ENCODE results near the gene SRSF4. TPM values are rescaled to one million over a fixed set of nuclear protein-coding genes. Genes with fewer than 3 reads are reported as not detected.
A peak's percentile ranks its signal among the peaks of the same experiment; 100 is the strongest.

The SRSF4 gene
- total RNA-seq, 1 experiment from 2014 or later, result 62.0 TPM

DNA sequence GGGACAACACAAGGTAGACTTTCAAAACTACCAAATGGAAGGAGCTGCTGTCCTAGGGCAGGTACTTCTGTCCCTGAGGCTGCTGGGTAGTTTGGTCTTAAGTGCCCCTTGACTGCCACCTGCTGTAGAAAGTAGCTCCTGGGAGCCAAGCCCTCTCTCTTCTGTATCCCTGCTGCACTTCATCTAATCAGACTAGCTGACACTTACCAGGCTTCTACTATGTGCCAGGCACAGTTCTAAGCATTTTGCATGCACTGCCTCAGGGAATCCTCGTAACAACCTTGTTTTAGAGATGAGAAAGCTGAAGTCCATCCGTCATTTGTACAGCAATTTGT lies 15.9 kb upstream of the SRSF4 start:
- no peak overlapping the region for H2AFZ ChIP-seq (ENCODE audit: low read length)
- H3K4me3 ChIP-seq (ENCODE audit: low read length), result no peak overlapping the region
- peak; percentile 92 for ATAC-seq
- ChIA-PET CTCF (interaction anchor here (0.5 to 1.8 kb wide), 5 partner anchors 16 to 316 kb away, joined by 3 to 12 read pairs (median 8); partner anchors contain the start of gene SRSF4), POLR2A (ENCODE audit: unreplicated experiment) (interaction anchor here (0.5 to 1.5 kb wide), 2 partner anchors 16 to 313 kb away, joined by 7 to 11 read pairs; partner anchors contain the start of gene SRSF4)
- H3K27me3 ChIP-seq (ENCODE audit: low read length), result no peaks in the 10 kb centered on the region
- H3K9ac ChIP-seq (ENCODE audit: low read length), result no peak overlapping the region
- H3K79me2 ChIP-seq (ENCODE audit: low read length), result no peaks in the 10 kb centered on the region
- peaks cover 21% of the 10 kb centered on the region for H3K36me3 ChIP-seq (ENCODE audit: low read depth, low read length)
- no peaks in the 10 kb centered on the region for H3K9me2 ChIP-seq (replicated peaks; ENCODE audit: low read length)
- TF ChIP-seq, protein P1, sequence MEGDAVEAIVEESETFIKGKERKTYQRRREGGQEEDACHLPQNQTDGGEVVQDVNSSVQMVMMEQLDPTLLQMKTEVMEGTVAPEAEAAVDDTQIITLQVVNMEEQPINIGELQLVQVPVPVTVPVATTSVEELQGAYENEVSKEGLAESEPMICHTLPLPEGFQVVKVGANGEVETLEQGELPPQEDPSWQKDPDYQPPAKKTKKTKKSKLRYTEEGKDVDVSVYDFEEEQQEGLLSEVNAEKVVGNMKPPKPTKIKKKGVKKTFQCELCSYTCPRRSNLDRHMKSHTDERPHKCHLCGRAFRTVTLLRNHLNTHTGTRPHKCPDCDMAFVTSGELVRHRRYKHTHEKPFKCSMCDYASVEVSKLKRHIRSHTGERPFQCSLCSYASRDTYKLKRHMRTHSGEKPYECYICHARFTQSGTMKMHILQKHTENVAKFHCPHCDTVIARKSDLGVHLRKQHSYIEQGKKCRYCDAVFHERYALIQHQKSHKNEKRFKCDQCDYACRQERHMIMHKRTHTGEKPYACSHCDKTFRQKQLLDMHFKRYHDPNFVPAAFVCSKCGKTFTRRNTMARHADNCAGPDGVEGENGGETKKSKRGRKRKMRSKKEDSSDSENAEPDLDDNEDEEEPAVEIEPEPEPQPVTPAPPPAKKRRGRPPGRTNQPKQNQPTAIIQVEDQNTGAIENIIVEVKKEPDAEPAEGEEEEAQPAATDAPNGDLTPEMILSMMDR (conservative IDR thresholded peaks at IDR 0.05; ENCODE audit: low read depth, low read length), result peak; percentile 67
- TF ChIP-seq EZH2phosphoT487 (IDR thresholded peaks at IDR 0.05; ENCODE audit: borderline replicate concordance, low read length), result no peak
- intact Hi-C loops (cut with micrococcal nuclease), result loop anchor here (1.0 kb wide), 1 partner anchor 315 kb away; no protein-coding TSS in a partner anchor
- no peaks in the 10 kb centered on the region for H4K20me1 ChIP-seq (ENCODE audit: low read length)
- H3K27ac ChIP-seq (ENCODE audit: low read length), result no peak overlapping the region
- no TSS peak for BruUV-seq (replicated peaks)
- H3K4me1 ChIP-seq (ENCODE audit: insufficient read depth, low read length), result peaks cover 12% of the 10 kb centered on the region
- H3K9me3 ChIP-seq (ENCODE audit: low read length), result no peaks in the 10 kb centered on the region
- H3K4me2 ChIP-seq (ENCODE audit: low read length), result no peak overlapping the region
- no peaks in the 10 kb centered on the region for H3F3A ChIP-seq (ENCODE audit: low read length, unreplicated experiment)
- DNase-seq, result peak; percentile 60

DNA sequence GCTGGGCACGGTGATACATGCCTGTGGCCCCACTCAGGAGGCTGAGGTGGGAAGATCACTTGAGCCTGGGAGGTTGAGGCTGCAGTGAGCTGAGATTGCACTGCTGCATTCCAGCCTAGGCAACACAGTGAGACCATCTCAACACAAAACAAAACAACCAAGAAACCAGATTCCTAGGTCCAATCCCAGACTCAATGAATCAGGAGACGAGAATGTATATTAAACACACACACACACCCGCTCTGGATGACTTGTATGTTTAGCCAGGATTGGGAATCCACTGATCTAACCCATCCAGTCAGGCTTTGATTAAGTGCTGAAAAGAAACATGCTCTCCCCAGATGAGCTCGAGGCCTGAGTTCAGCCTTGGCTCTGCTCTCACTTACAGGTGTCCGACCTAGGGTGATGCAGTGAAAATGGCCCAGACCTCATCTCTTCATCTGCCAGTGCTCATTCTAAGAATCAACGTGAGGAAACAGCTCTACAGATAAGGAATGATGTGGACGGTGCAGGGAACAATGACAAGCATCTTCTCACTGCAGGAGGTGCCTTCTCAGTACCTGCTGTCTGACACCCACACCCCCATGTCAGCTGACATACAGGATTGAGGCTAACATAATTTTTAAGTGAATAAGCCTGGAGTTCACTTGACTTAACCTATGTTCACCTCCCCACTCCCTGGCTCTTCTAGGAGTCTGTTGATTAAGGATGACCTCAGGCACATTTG lies 15.3 kb upstream of the SRSF4 start:
- intact Hi-C loops (cut with micrococcal nuclease), result loop anchor here (1.0 kb wide), 1 partner anchor 315 kb away; no protein-coding TSS in a partner anchor
- DNase-seq, result peak; percentile 45

DNA sequence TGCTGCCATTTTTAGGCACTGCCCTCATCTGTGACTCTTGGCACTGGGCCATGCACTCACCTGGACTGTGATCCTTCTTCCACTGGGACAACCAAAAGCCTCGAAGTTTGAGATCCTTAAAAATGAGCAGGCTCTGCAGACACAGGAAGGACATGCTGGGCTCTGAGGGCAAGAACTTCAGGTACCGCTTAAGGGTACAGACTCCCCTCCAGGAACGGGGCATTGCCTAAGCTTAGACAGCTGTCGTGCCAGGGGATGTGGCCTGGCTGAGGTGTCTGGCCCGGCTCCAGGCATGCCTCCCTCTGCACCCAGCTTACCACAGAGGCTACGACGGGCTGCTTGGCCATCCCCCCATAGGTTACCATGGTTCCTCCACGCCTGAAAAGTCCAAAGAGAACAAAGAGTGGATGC lies 14.2 kb upstream of the SRSF4 start:
- ATAC-seq, result no peak
- Histone ChIP-seq H3K4me3 (ENCODE audit: low read length) (no peak overlapping the region), H3K9ac (ENCODE audit: low read length) (no peak overlapping the region), H3K79me2 (ENCODE audit: low read length) (no peaks in the 10 kb centered on the region), H3K27me3 (ENCODE audit: low read length) (no peaks in the 10 kb centered on the region), H3K36me3 (ENCODE audit: low read depth, low read length) (peaks cover 16% of the 10 kb centered on the region), H3K4me1 (ENCODE audit: insufficient read depth, low read length) (peaks cover 5% of the 10 kb centered on the region; the same call in 1 of the 2 replicates), H3K9me2 (replicated peaks; ENCODE audit: low read length) (no peaks in the 10 kb centered on the region), H3K4me2 (ENCODE audit: low read length) (no peak overlapping the region), H3K9me3 (ENCODE audit: low read length) (no peaks in the 10 kb centered on the region), H3F3A (ENCODE audit: low read length, unreplicated experiment) (no peaks in the 10 kb centered on the region), H4K20me1 (ENCODE audit: low read length) (no peaks in the 10 kb centered on the region), H2AFZ (ENCODE audit: low read length) (no peak overlapping the region), H3K27ac (ENCODE audit: low read length) (no peak overlapping the region)
- POLR2A ChIA-PET (ENCODE audit: unreplicated experiment), result no interaction called here
- CTCF ChIA-PET, result no interaction called here
- intact Hi-C loops (cut with micrococcal nuclease), result no loop called here
- no peak for DNase-seq
- TF ChIP-seq EZH2 (IDR thresholded peaks at IDR 0.05; ENCODE audit: low read length, unreplicated experiment) (no peak), EZH2phosphoT487 (IDR thresholded peaks at IDR 0.05; ENCODE audit: borderline replicate concordance, low read length) (no peak)
- TF ChIP-seq, protein P1 (conservative IDR thresholded peaks at IDR 0.05; ENCODE audit: low read depth, low read length), result no peak
- no TSS peak for BruUV-seq (replicated peaks)

More for the DNA sequence above, 15.3 kb upstream of the SRSF4 start:
- Histone ChIP-seq H3K4me3 (ENCODE audit: low read length) (no peak overlapping the region), H3K9me3 (ENCODE audit: low read length) (no peaks in the 10 kb centered on the region), H3K79me2 (ENCODE audit: low read length) (no peaks in the 10 kb centered on the region), H3K4me1 (ENCODE audit: insufficient read depth, low read length) (peaks cover 7% of the 10 kb centered on the region), H3F3A (ENCODE audit: low read length, unreplicated experiment) (no peaks in the 10 kb centered on the region), H3K9me2 (replicated peaks; ENCODE audit: low read length) (no peaks in the 10 kb centered on the region), H3K36me3 (ENCODE audit: low read depth, low read length) (peaks cover 21% of the 10 kb centered on the region), H4K20me1 (ENCODE audit: low read length) (no peaks in the 10 kb centered on the region), H3K9ac (ENCODE audit: low read length) (no peak overlapping the region), H3K27ac (ENCODE audit: low read length) (no peak overlapping the region), H2AFZ (ENCODE audit: low read length) (no peak overlapping the region), H3K27me3 (ENCODE audit: low read length) (no peaks in the 10 kb centered on the region), H3K4me2 (ENCODE audit: low read length) (no peak overlapping the region)
- BruUV-seq (replicated peaks), result no TSS peak
- CTCF ChIA-PET, result interaction anchor here (0.5 to 1.8 kb wide), 4 partner anchors 16 to 315 kb away, joined by 3 to 12 read pairs (median 10); partner anchors contain the start of gene SRSF4
- TF ChIP-seq, protein P1 (conservative IDR thresholded peaks at IDR 0.05; ENCODE audit: low read depth, low read length), result no peak
- TF ChIP-seq EZH2 (IDR thresholded peaks at IDR 0.05; ENCODE audit: low read length, unreplicated experiment), result no peak
- POLR2A ChIA-PET (ENCODE audit: unreplicated experiment), result interaction anchor here (1.5 kb wide), 1 partner anchor 15 kb away, joined by 7 read pairs; the partner anchor contains the start of gene SRSF4
- ATAC-seq, result peak; percentile 68
